HFFc6 (cell line): ENCODE measurements around the gene ZNF469. TPM values are rescaled to one million over a fixed set of nuclear protein-coding genes. Genes with fewer than 3 reads are reported as not detected.

Experiments
- DNase-seq: peaks from one replicate; pipeline ENCODE4 v3.0.0-alpha.2; 2018
- H3K27ac Mint-ChIP-seq: 2 replicates; pipeline ENCODE4 v1.8.0; 2020; ENCODE audit warnings: mild to moderate bottlenecking, mixed read lengths
- H3K27me3 Mint-ChIP-seq: 2 replicates; pipeline ENCODE4 v1.8.0; 2021; ENCODE audit warnings: mild to moderate bottlenecking, moderate library complexity, mixed read lengths; ENCODE audit not compliant: insufficient read depth
- H3K36me3 Mint-ChIP-seq: 2 replicates; pipeline ENCODE4 v1.8.0; 2021; ENCODE audit warnings: low read depth, mixed read lengths
- H3K4me1 Mint-ChIP-seq: 2 replicates; pipeline ENCODE4 v1.8.0; 2020; ENCODE audit warnings: low read depth, mixed read lengths
- H3K4me3 Mint-ChIP-seq: 2 replicates; pipeline ENCODE4 v1.8.0; 2020; ENCODE audit warnings: mild to moderate bottlenecking, moderate library complexity, mixed read lengths
- H3K9me3 Mint-ChIP-seq: 2 replicates; pipeline ENCODE4 v1.8.0; 2020; ENCODE audit warnings: mild to moderate bottlenecking, mixed read lengths
- CTCF ChIP-seq: fragments of 200-600 bp; sonication (generic); IDR thresholded peaks from 2 replicates; pipeline ENCODE4 v1.5.0; 2021; ENCODE audit warnings: antibody characterized with exemption, mild to moderate bottlenecking
- total RNA-seq, 6 experiments: library from RNA; stranded (reverse); fragmentation: NEBNext Ultra II Directional; extraction: Animal tissue kit (Norgen Biotek cat#: 25700); gene quantifications; 2 replicates in 1 of 6; 3 replicates in 5 of 6; pipeline ENCODE4 v1.2.3, GENCODE V29; 2021

The ZNF469 gene
- total RNA-seq, 6 experiments from 2014 or later: 9.4 to 17.5 (median 10.1) TPM

DNA sequence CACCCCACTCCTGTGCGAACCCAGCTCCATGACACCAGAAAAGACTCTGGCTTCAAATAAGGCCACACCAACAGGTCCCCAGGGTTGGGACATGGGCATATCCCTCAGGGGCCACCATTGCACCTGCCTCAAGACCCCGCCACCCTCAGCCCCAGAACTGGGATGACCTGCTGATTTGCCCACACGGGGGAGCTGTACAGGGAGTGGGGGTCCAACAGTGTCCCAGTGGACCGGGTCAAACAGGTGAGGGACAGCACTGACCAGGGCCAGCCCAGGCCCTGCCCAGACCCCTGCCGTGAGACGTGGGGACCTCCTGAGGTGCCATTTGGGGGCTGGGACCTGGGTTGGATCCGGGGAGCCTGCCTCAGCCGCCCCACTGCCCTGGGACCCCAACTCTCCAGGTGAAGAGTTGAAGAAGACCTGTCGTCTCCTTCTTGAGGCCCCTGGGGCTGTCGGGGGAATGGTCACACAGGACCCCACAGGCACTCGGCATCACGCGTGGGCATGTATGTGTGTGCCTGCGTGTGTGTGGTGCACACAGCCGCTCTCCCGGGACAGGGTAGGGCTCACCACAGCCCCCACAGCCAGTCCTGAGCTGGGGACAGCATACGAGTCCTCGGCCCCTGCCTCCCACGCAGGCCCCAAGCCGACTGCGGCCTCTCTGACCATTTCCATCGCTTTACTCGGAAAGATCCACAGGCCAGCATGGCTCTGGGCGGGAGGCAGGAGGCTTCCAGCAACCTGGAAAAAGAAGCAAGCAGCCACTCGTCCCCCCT is 34.2 kb upstream of the ZNF469 start:
- Mint-ChIP-seq H3K27ac (no peak overlapping the region), H3K4me3 (no peak overlapping the region), H3K4me1 (no peaks in the 10 kb centered on the region), H3K36me3 (peaks cover 7% of the 10 kb centered on the region; the same call in 1 of the 2 replicates), H3K9me3 (peaks cover 7% of the 10 kb centered on the region), H3K27me3 (peaks cover 5% of the 10 kb centered on the region)
- TF ChIP-seq CTCF: 0 out of 2 replicates have a peak, but pooled peaks have one; percentile 14
- DNase-seq: no peak

- H3K4me3 Mint-ChIP-seq: no peak overlapping the region
- H3K27me3 Mint-ChIP-seq: peaks cover 6% of the 10 kb centered on the region
- no peaks in the 10 kb centered on the region; the same call in 1 of the 2 replicates for H3K9me3 Mint-ChIP-seq
- H3K36me3 Mint-ChIP-seq: no peaks in the 10 kb centered on the region
- no peak overlapping the region for H3K27ac Mint-ChIP-seq
- no peak for DNase-seq
- no peaks in the 10 kb centered on the region for H3K4me1 Mint-ChIP-seq
- TF ChIP-seq CTCF: no peak
Observed at GRCh38 chr16:88349153-88349902, 33.4 kb upstream of the ZNF469 start.

DNA sequence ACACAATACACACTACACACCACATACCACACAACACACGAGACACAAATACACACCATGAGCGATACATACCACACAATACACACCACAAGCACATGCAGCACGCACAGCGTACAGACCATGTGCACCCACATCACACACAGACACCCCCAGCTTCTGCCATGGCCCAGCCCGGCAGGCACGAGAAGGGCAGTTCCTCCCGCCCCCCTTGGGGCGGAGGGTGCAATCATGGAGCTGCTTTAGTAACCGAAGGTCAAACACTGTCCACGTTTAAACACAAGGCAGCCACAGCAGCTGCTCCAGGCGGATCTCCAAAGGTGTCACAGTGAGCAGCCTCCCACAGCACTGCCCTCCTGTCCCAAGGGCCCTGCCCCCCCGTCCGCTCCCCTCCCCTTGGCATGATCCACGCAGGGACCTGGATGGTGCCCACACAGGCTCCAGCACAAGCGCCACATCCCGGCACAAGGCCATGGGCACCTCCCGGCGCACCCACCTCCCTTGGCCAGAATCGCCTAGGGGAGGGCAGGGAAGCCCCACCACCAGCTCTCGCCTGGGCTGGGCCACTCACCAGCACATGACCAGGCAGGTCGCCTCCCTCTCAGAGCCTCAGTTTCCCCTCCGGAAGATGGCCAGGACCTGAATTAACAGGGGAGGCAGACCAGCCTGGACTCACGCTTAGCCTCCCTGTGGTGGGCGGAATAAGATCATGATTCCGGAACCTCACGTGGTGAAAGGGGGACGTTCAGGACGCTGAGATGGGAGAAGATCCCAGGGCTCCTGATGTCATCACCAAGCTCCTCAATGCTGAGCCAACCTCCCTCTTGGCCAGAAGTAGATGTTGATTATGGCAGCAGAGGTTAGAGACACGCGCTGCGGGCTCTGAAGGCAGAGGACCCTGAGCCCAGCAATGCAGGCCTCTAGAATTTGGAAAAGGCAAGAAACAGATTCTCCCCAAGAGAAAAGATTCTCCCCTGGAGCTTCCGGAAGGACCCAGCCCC is 32.6 kb upstream of the ZNF469 start:
- Mint-ChIP-seq H3K36me3 (no peaks in the 10 kb centered on the region), H3K4me3 (no peak overlapping the region), H3K4me1 (no peaks in the 10 kb centered on the region), H3K9me3 (no peaks in the 10 kb centered on the region; the same call in 1 of the 2 replicates), H3K27ac (no peak overlapping the region), H3K27me3 (peaks cover 6% of the 10 kb centered on the region)
- TF ChIP-seq CTCF: no peak
- DNase-seq: no peak

DNA sequence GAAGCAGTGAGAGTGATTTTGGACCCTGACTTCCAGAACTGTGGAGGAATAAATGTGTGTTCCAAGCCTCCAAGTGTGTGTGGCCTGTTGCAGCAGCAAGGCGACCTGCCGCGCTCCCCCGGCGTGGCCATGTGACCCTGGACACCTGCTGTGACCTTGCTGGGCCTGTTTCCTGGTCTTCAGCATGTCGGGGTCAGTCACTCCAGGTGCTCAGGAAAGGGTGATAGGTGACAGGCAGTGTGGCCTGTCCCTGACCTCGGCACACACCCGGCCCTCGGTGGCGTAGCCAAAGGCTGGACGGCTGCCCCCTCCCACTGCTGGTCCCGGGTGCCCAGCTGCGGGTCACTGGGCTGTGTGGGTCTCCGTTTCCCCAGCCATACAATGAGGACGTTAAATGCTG is 31.8 kb upstream of the ZNF469 start:
- no peak for TF ChIP-seq CTCF
- no peaks in the 10 kb centered on the region for H3K4me1 Mint-ChIP-seq

GRCh38 chr16:88351491-88352101 is 31.2 kb upstream of the ZNF469 start:
- Mint-ChIP-seq H3K9me3 (no peaks in the 10 kb centered on the region; the same call in 1 of the 2 replicates), H3K4me1 (no peaks in the 10 kb centered on the region), H3K4me3 (no peak overlapping the region), H3K36me3 (no peaks in the 10 kb centered on the region), H3K27ac (no peak overlapping the region), H3K27me3 (peaks cover 6% of the 10 kb centered on the region)
- no peak for DNase-seq
- no peak for TF ChIP-seq CTCF

More for the DNA sequence above, 31.8 kb upstream of the ZNF469 start:
- Mint-ChIP-seq H3K4me3 (no peak overlapping the region), H3K9me3 (no peaks in the 10 kb centered on the region; the same call in 1 of the 2 replicates), H3K27ac (no peak overlapping the region), H3K36me3 (no peaks in the 10 kb centered on the region), H3K27me3 (peaks cover 6% of the 10 kb centered on the region)
- no peak for DNase-seq
